MM.1S (cell line): ENCODE results near the gene RALGDS.

Experiments used
- DNase-seq: peaks from one replicate; pipeline ENCODE4 v3.0.0-alpha.2; 2015
- H2AFZ ChIP-seq: fragments of 300-600 bp; sonication (generic); 2 replicates; pipeline ENCODE4 v1.6.0; 2016; ENCODE audit warnings: antibody characterized with exemption, low read length
- H3F3A ChIP-seq: fragments of 300-600 bp; sonication (generic); 2 replicates; pipeline ENCODE4 v1.6.1; 2016; ENCODE audit warnings: mild to moderate bottlenecking, antibody characterized with exemption, low read length, moderate library complexity, mixed read lengths; ENCODE audit not compliant: insufficient read depth
- H3K27ac ChIP-seq: fragments of 300-600 bp; sonication (generic); 2 replicates; pipeline ENCODE4 v1.5.1; 2016; ENCODE audit warnings: mild to moderate bottlenecking, low read length
- H3K27me3 ChIP-seq: fragments of 300-600 bp; sonication (generic); replicated peaks from 2 replicates; pipeline ENCODE4 v1.6.0; 2016; ENCODE audit warnings: low read length; ENCODE audit not compliant: insufficient read depth
- H3K36me3 ChIP-seq: fragments of 300-600 bp; sonication (generic); replicated peaks from 2 replicates; pipeline ENCODE4 v1.6.1; 2016; ENCODE audit warnings: mild to moderate bottlenecking, low read length, mixed read lengths; ENCODE audit not compliant: insufficient read depth
- H3K4me1 ChIP-seq: fragments of 300-600 bp; sonication (generic); 2 replicates; pipeline ENCODE4 v1.6.1; 2016; ENCODE audit warnings: low read length, mixed read lengths
- H3K4me2 ChIP-seq: fragments of 300-600 bp; sonication (generic); 2 replicates; pipeline ENCODE4 v1.6.0; 2016; ENCODE audit warnings: low read depth, low read length
- H3K4me3 ChIP-seq: fragments of 300-600 bp; sonication (generic); 2 replicates; pipeline ENCODE4 v1.5.1; 2016; ENCODE audit warnings: low read length, mixed read lengths
- H3K79me2 ChIP-seq: fragments of 300-600 bp; sonication (generic); 2 replicates; pipeline ENCODE4 v1.6.1; 2016; ENCODE audit warnings: mixed run types, low read length, mixed read lengths
- H3K9ac ChIP-seq: fragments of 300-600 bp; sonication (generic); 2 replicates; pipeline ENCODE4 v1.6.1; 2016; ENCODE audit warnings: low read length, mixed read lengths
- H3K9me2 ChIP-seq: fragments of 300-600 bp; sonication (generic); replicated peaks from 2 replicates; pipeline ENCODE4 v1.6.1; 2016; ENCODE audit warnings: mild to moderate bottlenecking, low read length, mixed read lengths; ENCODE audit not compliant: insufficient read depth
- H3K9me3 ChIP-seq: fragments of 300-600 bp; sonication (generic); replicated peaks from 2 replicates; pipeline ENCODE4 v1.6.1; 2016; ENCODE audit warnings: mild to moderate bottlenecking, low read length, mixed read lengths; ENCODE audit not compliant: insufficient read depth
- H4K20me1 ChIP-seq: fragments of 300-600 bp; sonication (generic); 2 replicates; pipeline ENCODE4 v1.6.1; 2016; ENCODE audit warnings: mild to moderate bottlenecking, low read length, moderate library complexity, mixed read lengths; ENCODE audit not compliant: insufficient read depth
- CTCF ChIP-seq: fragments of 300-600 bp; sonication (generic); IDR thresholded peaks from 2 replicates; pipeline ENCODE4 v1.5.1; 2016; ENCODE audit warnings: antibody characterized with exemption, low read length, mixed read lengths
- EZH2 ChIP-seq: fragments of 300-600 bp; sonication (generic); optimal IDR thresholded peaks from 2 replicates; pipeline ENCODE3; 2017; ENCODE audit warnings: low read depth, mild to moderate bottlenecking, antibody characterized with exemption, low read length, mixed read lengths
- EZH2phosphoT487 ChIP-seq: fragments of 300-600 bp; sonication (generic); IDR thresholded peaks from 2 replicates; pipeline ENCODE4 v1.6.1; 2018; ENCODE audit warnings: antibody characterized with exemption, low read length

Gene RALGDS

GRCh38 chr9:133051281-133051900 lies 69.6 kb downstream of the RALGDS start:
- Histone ChIP-seq H4K20me1 (no peaks in the 10 kb centered on the region), H3K4me2 (no peak overlapping the region), H3K4me3 (no peak overlapping the region), H3K4me1 (no peaks in the 10 kb centered on the region), H3K79me2 (peaks cover 2% of the 10 kb centered on the region; the same call in 1 of the 2 replicates), H2AFZ (no peak overlapping the region), H3K9me3 (no peaks in the 10 kb centered on the region), H3F3A (no peaks in the 10 kb centered on the region), H3K36me3 (no peaks in the 10 kb centered on the region), H3K9ac (no peak overlapping the region), H3K27me3 (no peaks in the 10 kb centered on the region), H3K9me2 (no peaks in the 10 kb centered on the region), H3K27ac (no peak overlapping the region)
- no peak for DNase-seq
- no peak for TF ChIP-seq EZH2phosphoT487
- TF ChIP-seq EZH2: no peak
- TF ChIP-seq CTCF: no peak

- no peak overlapping the region for H2AFZ ChIP-seq
- TF ChIP-seq CTCF (no peak), EZH2 (no peak), EZH2phosphoT487 (no peak)
- no peaks in the 10 kb centered on the region for H3K27me3 ChIP-seq
- no peak for DNase-seq
- H4K20me1 ChIP-seq: no peaks in the 10 kb centered on the region
- no peak overlapping the region for H3K4me2 ChIP-seq
- H3K9ac ChIP-seq: no peak overlapping the region
- no peaks in the 10 kb centered on the region for H3F3A ChIP-seq
- peaks cover 2% of the 10 kb centered on the region; the same call in 1 of the 2 replicates for H3K79me2 ChIP-seq
- no peaks in the 10 kb centered on the region for H3K9me3 ChIP-seq
- H3K4me3 ChIP-seq: no peak overlapping the region
- H3K36me3 ChIP-seq: no peaks in the 10 kb centered on the region
- H3K9me2 ChIP-seq: no peaks in the 10 kb centered on the region
- no peaks in the 10 kb centered on the region for H3K4me1 ChIP-seq
- H3K27ac ChIP-seq: no peak overlapping the region
Observed at GRCh38 chr9:133050781-133051180, 70.3 kb downstream of the RALGDS start.

GRCh38 chr9:133050142-133050541 lies 70.9 kb downstream of the RALGDS start:
- Histone ChIP-seq H4K20me1 (no peaks in the 10 kb centered on the region), H3K36me3 (no peaks in the 10 kb centered on the region), H2AFZ (no peak overlapping the region), H3F3A (no peaks in the 10 kb centered on the region), H3K9ac (no peak overlapping the region), H3K4me3 (no peak overlapping the region), H3K79me2 (peaks cover 2% of the 10 kb centered on the region; the same call in 1 of the 2 replicates), H3K9me3 (no peaks in the 10 kb centered on the region), H3K4me2 (no peak overlapping the region), H3K4me1 (no peaks in the 10 kb centered on the region), H3K27ac (no peak overlapping the region), H3K9me2 (no peaks in the 10 kb centered on the region), H3K27me3 (no peaks in the 10 kb centered on the region)
- DNase-seq: no peak
- TF ChIP-seq EZH2phosphoT487 (no peak), CTCF (no peak), EZH2 (no peak)
